ENCODE results near the gene IL20RA. TPM values are rescaled to one million over a fixed set of nuclear protein-coding genes. Genes with fewer than 3 reads are reported as not detected.

Gene IL20RA
- total and polyA plus RNA-seq, 2 of the 13 experiments (the other 11 are each of a cell fraction or from before 2014, with no cell fraction given), result not detected

GRCh38 chr6:136950436-136951126 lies 94.2 kb downstream of the IL20RA start:
- 53% methylated on average over 4 of the region's 4 CpGs for WGBS (ENCODE audit: low lambda C conversion rate)
- no peak for DNase-seq (ENCODE audit: low spot score)
- no peak for TF ChIP-seq MIER3 (CRISPR knock-in tag; IDR thresholded peaks at IDR 0.05; ENCODE audit: borderline replicate concordance)
- no peak for TF ChIP-seq ZNF142 (CRISPR knock-in tag; IDR thresholded peaks at IDR 0.05)
- no peak for TF ChIP-seq ZNF768 (CRISPR knock-in tag; IDR thresholded peaks at IDR 0.05)
- no peak for TF ChIP-seq RBFOX2 (IDR thresholded peaks at IDR 0.05; ENCODE audit: low read depth, low read length)
- no peak for TF ChIP-seq SP140L (CRISPR knock-in tag; IDR thresholded peaks at IDR 0.05; ENCODE audit: borderline replicate concordance)
- no peak for TF ChIP-seq SOX5 (CRISPR knock-in tag; IDR thresholded peaks at IDR 0.05; ENCODE audit: borderline replicate concordance)
- no peak for TF ChIP-seq CBX2 (IDR thresholded peaks at IDR 0.05; ENCODE audit: low read depth, low read length)
- no peak for TF ChIP-seq CBX2 (CRISPR knock-in tag; IDR thresholded peaks at IDR 0.05; ENCODE audit: low read depth)
- TF ChIP-seq ZNF737 (CRISPR knock-in tag; IDR thresholded peaks at IDR 0.05; ENCODE audit: borderline replicate concordance), result no peak
- no peak for TF ChIP-seq FOXC1 (CRISPR knock-in tag; IDR thresholded peaks at IDR 0.05; ENCODE audit: borderline replicate concordance)
- no peak for TF ChIP-seq ZBTB49 (CRISPR knock-in tag; IDR thresholded peaks at IDR 0.05; ENCODE audit: borderline replicate concordance)
- TF ChIP-seq ZNF460 (CRISPR knock-in tag; IDR thresholded peaks at IDR 0.05; ENCODE audit: borderline replicate concordance), result no peak
- no peak for TF ChIP-seq NPAS2 (CRISPR knock-in tag; IDR thresholded peaks at IDR 0.05; ENCODE audit: borderline replicate concordance)
- no peak for TF ChIP-seq NFYB (CRISPR knock-in tag; IDR thresholded peaks at IDR 0.05)
- TF ChIP-seq GLI4 (CRISPR knock-in tag; IDR thresholded peaks at IDR 0.05; ENCODE audit: borderline replicate concordance), result no peak
- TF ChIP-seq JUNB (CRISPR knock-in tag; IDR thresholded peaks at IDR 0.05; ENCODE audit: borderline replicate concordance), result no peak
- TF ChIP-seq RBM39 (IDR thresholded peaks at IDR 0.05; ENCODE audit: low read depth, low read length, poor library complexity, severe bottlenecking), result no peak

More at GRCh38 chr6:136950436-136951126, 94.2 kb downstream of the IL20RA start:
- POLR2A ChIA-PET, result no interaction called here
- CTCF ChIA-PET (ENCODE audit: low intra/inter-chr PET ratio, low total read pairs), result no interaction called here
- in situ Hi-C loops (cut with HindIII; ENCODE audit: extremely low pct_ligation_motif_present, low pct_unique_long_range_greater_than_20kb), result loop anchor here (25.0 kb wide), 1 partner anchor 687 kb away; no protein-coding TSS in a partner anchor
- no peak for FAIRE-seq
- Histone ChIP-seq H3K9me3 (ENCODE audit: low read length) (no peaks in the 10 kb centered on the region), H3K4me3 (replicated peaks in 1 of 3; ENCODE audit: insufficient read depth in 1 of 3, low read depth in 2 of 3, low read length in 3 of 3) (no peak overlapping the region), H3K79me2 (ENCODE audit: insufficient read depth, low read length) (no peaks in the 10 kb centered on the region), H3K4me2 (ENCODE audit: low read depth, low read length) (no peak overlapping the region), H3K4me1 (ENCODE audit: insufficient read depth, low read length) (no peaks in the 10 kb centered on the region), H3K27ac (ENCODE audit: extremely low read length, insufficient read depth, low read length) (no peak overlapping the region), H3K27me3 (ENCODE audit: control insufficient read depth in 1 of 2, insufficient read depth in 2 of 2, low read length in 2 of 2) (peaks cover 0 to 3% of the 10 kb centered on the region in 2 experiments; a peak in 2 of 5 replicates), H2AFZ (ENCODE audit: low read length) (no peak overlapping the region), H3K9ac (ENCODE audit: insufficient read depth, low read depth, low read length) (no peak overlapping the region), H4K20me1 (ENCODE audit: insufficient read depth, low read length) (no peaks in the 10 kb centered on the region), H3K36me3 (replicated peaks in 1 of 2; ENCODE audit: control insufficient read depth in 1 of 2, insufficient read depth in 2 of 2, low read length in 2 of 2) (no peaks in the 10 kb centered on the region)
- ATAC-seq, result no peak
- no TSS peak for BruUV-seq (replicated peaks)
- intact Hi-C loops (cut with micrococcal nuclease; ENCODE audit: unreplicated experiment), result no loop called here
